GM12878 (cell line): Measurements from ENCODE around the gene CYREN. TPM values are rescaled to one million over a fixed set of nuclear protein-coding genes. Genes with fewer than 3 reads are reported as not detected.

Source experiments
- BACH1 ChIP-seq: fragments of 450-650 bp; IDR thresholded peaks from 2 replicates; pipeline ENCODE4 v1.6.1; 2017; ENCODE audit warnings: mild to moderate bottlenecking, borderline replicate concordance
- CREB1 ChIP-seq: IDR thresholded peaks from 2 replicates; pipeline ENCODE4 v1.6.1; 2012; ENCODE audit warnings: low read depth, mild to moderate bottlenecking, inconsistent platforms
- MTA3 ChIP-seq: IDR thresholded peaks from 2 replicates; pipeline ENCODE4 v1.6.1; 2012; ENCODE audit warnings: low read length, inconsistent platforms, borderline replicate concordance
- PAX5 ChIP-seq: IDR thresholded peaks from 2 replicates; pipeline ENCODE4 v1.6.1; 2011; ENCODE audit warnings: low read depth, low read length, borderline replicate concordance
- POLR2A ChIP-seq: IDR thresholded peaks from 2 replicates; pipeline ENCODE4 v1.6.1; 2011; ENCODE audit warnings: low read depth, mild to moderate bottlenecking, low read length
- polyA plus RNA-seq, 11 experiments: library from polyadenylated mRNA; depleted of rRNA in 4 of 11; unstranded in 6 of 11; stranded (reverse) in 5 of 11; fragments of >200 nt; fragmentation: Nextera tagmentation in 4 of 11; fragmentation: Illumina TruSeq in 1 of 11; extraction: Ambion mirVana in 4 of 11; extraction: Trizol in 1 of 11; gene quantifications; 1 replicate in 1 of 11; 2 replicates in 10 of 11; pipeline versions ENCODE4 v1.2.1 to v1.2.3, GENCODE V29; 2011 to 2016; ENCODE audit warnings: inconsistent platforms in 2 of 11, missing spikeins in 2 of 11, low read depth in 1 of 11
- total RNA-seq, 4 experiments: library from RNA; depleted of rRNA in 3 of 4; stranded (reverse); fragments of >200 nt in 3 of 4; fragmentation: Illumina TruSeq in 1 of 4; extraction: Trizol in 1 of 4; gene quantifications; 2 replicates each; pipeline versions ENCODE4 v1.2.1 to v1.2.3, GENCODE V29; 2013 to 2021
- TF ChIP-seq, protein P1 (sequence below): IDR thresholded peaks from 2 replicates; pipeline ENCODE4 v1.6.1; 2012; ENCODE audit warnings: improper control_type of control experiment, low read depth, low read length; ENCODE audit not compliant: insufficient replicate concordance

The CYREN gene
- total and polyA plus RNA-seq, 10 of the 15 experiments (the other 5 are each of a cell fraction or from before 2014, with no cell fraction given), result 8.7 to 64.3 (median 55.7) TPM

GRCh38 chr7:135186261-135186540, 15.7 kb upstream of the CYREN start (continued):
- TF ChIP-seq, protein P1, sequence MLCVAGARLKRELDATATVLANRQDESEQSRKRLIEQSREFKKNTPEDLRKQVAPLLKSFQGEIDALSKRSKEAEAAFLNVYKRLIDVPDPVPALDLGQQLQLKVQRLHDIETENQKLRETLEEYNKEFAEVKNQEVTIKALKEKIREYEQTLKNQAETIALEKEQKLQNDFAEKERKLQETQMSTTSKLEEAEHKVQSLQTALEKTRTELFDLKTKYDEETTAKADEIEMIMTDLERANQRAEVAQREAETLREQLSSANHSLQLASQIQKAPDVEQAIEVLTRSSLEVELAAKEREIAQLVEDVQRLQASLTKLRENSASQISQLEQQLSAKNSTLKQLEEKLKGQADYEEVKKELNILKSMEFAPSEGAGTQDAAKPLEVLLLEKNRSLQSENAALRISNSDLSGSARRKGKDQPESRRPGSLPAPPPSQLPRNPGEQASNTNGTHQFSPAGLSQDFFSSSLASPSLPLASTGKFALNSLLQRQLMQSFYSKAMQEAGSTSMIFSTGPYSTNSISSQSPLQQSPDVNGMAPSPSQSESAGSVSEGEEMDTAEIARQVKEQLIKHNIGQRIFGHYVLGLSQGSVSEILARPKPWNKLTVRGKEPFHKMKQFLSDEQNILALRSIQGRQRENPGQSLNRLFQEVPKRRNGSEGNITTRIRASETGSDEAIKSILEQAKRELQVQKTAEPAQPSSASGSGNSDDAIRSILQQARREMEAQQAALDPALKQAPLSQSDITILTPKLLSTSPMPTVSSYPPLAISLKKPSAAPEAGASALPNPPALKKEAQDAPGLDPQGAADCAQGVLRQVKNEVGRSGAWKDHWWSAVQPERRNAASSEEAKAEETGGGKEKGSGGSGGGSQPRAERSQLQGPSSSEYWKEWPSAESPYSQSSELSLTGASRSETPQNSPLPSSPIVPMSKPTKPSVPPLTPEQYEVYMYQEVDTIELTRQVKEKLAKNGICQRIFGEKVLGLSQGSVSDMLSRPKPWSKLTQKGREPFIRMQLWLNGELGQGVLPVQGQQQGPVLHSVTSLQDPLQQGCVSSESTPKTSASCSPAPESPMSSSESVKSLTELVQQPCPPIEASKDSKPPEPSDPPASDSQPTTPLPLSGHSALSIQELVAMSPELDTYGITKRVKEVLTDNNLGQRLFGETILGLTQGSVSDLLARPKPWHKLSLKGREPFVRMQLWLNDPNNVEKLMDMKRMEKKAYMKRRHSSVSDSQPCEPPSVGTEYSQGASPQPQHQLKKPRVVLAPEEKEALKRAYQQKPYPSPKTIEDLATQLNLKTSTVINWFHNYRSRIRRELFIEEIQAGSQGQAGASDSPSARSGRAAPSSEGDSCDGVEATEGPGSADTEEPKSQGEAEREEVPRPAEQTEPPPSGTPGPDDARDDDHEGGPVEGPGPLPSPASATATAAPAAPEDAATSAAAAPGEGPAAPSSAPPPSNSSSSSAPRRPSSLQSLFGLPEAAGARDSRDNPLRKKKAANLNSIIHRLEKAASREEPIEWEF, result no peak
- TF ChIP-seq BACH1 (no peak), POLR2A (no peak; the same call in 1 of the 2 replicates), PAX5 (0 out of 2 replicates have a peak, but pooled peaks have one; percentile 16), CREB1 (no peak), MTA3 (no peak)
